DMS53 treated with DMSO at 0.1 percent for 48 hours (cell line): ENCODE measurements around the gene ALDOC.
A peak's percentile ranks its signal among the peaks of the same experiment; 100 is the strongest.

Experiments
- DNase-seq: peaks from one replicate; lab custom pipeline; 2025; ENCODE audit not compliant: unreplicated experiment; lab: John Stamatoyannopoulos, UW

The ALDOC gene

GRCh38 chr17:28553000-28553505 is 23.6 kb downstream of the ALDOC start:
- DNase-seq, result no peak

- DNase-seq, result peak; percentile 13
Observed at GRCh38 chr17:28552176-28552999, 24.3 kb downstream of the ALDOC start, which contains the start of gene UNC119. Gene UNC119, minus strand, starts transcription at chr17:28552624. Its CDS starts 67 bp downstream, at chr17:28552557.

- no peak for DNase-seq
Observed at GRCh38 chr17:28551421-28552175, 25.1 kb downstream of the ALDOC start.

- no peak for DNase-seq
Observed at GRCh38 chr17:28550858-28551257, 25.8 kb downstream of the ALDOC start.

- DNase-seq, result no peak
Observed at GRCh38 chr17:28549236-28550132, 27.2 kb downstream of the ALDOC start.

GRCh38 chr17:28548417-28549130 is 28.1 kb downstream of the ALDOC start:
- no peak for DNase-seq

GRCh38 chr17:28547623-28548416 is 28.9 kb downstream of the ALDOC start:
- DNase-seq, result peak; percentile 34

- no peak for DNase-seq
Observed at GRCh38 chr17:28547096-28547622, 29.5 kb downstream of the ALDOC start.

- no peak for DNase-seq
Observed at GRCh38 chr17:28545787-28546415, 30.8 kb downstream of the ALDOC start.

GRCh38 chr17:28545141-28545503 is 31.6 kb downstream of the ALDOC start:
- no peak for DNase-seq

GRCh38 chr17:28544402-28545140 is 32.1 kb downstream of the ALDOC start:
- DNase-seq, result no peak

GRCh38 chr17:28541439-28541838 is 35.3 kb downstream of the ALDOC start:
- no peak for DNase-seq

GRCh38 chr17:28540231-28540630 is 36.5 kb downstream of the ALDOC start:
- DNase-seq, result no peak

GRCh38 chr17:28538296-28538895 is 38.3 kb downstream of the ALDOC start:
- no peak for DNase-seq

- DNase-seq, result no peak
Observed at GRCh38 chr17:28537219-28537610, 39.5 kb downstream of the ALDOC start.

- no peak for DNase-seq
Observed at GRCh38 chr17:28536532-28537218, 40.0 kb downstream of the ALDOC start.

GRCh38 chr17:28534740-28535375 is 41.8 kb downstream of the ALDOC start:
- no peak for DNase-seq
